GM12878 (cell line): ENCODE measurements around the gene MBOAT7. TPM values are rescaled to one million over a fixed set of nuclear protein-coding genes. Genes with fewer than 3 reads are reported as not detected.

ENCODE experiments used
- BCL11A ChIP-seq: IDR thresholded peaks from 2 replicates; pipeline ENCODE4 v1.6.1; 2011; ENCODE audit warnings: low read depth, low read length
- BHLHE40 ChIP-seq, 2 experiments: fragments of 450-650 bp in 1 of 2; IDR thresholded peaks; 2 replicates each; pipeline ENCODE4 v1.6.1; 2011 to 2017; ENCODE audit warnings: low read depth in 2 of 2, borderline replicate concordance in 1 of 2, improper control_type of control experiment in 1 of 2, low read length in 1 of 2, mild to moderate bottlenecking in 1 of 2
- CREM ChIP-seq: IDR thresholded peaks from 2 replicates; pipeline ENCODE4 v1.6.1; 2014; ENCODE audit warnings: antibody characterized with exemption, low read depth
- EGR1 ChIP-seq, 2 experiments: IDR thresholded peaks; 1 replicate in 1 of 2; 2 replicates in 1 of 2; pipeline ENCODE4 v1.6.1; 2011 to 2012; ENCODE audit warnings: low read depth in 2 of 2, low read length in 2 of 2, borderline replicate concordance in 1 of 2, mild to moderate bottlenecking in 1 of 2, moderate library complexity in 1 of 2
- FOS ChIP-seq: IDR thresholded peaks from 3 replicates; pipeline ENCODE4 v1.6.1; 2011; ENCODE audit warnings: borderline replicate concordance; ENCODE audit not compliant: insufficient read length; ENCODE audit errors: extremely low read depth
- FOXK2 ChIP-seq: fragments of 450-650 bp; IDR thresholded peaks from 2 replicates; pipeline ENCODE4 v1.6.1; 2017; ENCODE audit warnings: mild to moderate bottlenecking, moderate library complexity
- GATAD2B ChIP-seq: fragments of 450-650 bp; conservative IDR thresholded peaks from 2 replicates; pipeline ENCODE4 v1.6.1; 2017; ENCODE audit warnings: low read depth, mild to moderate bottlenecking, moderate library complexity
- SIN3A ChIP-seq: IDR thresholded peaks from 2 replicates; pipeline ENCODE4 v1.6.1; 2012; ENCODE audit warnings: low read depth, low read length, improper control_type of control experiment
- SMARCA5 ChIP-seq: fragments of 450-650 bp; IDR thresholded peaks from 2 replicates; pipeline ENCODE4 v1.6.1; 2017; ENCODE audit warnings: mild to moderate bottlenecking
- SMC3 ChIP-seq: IDR thresholded peaks from 2 replicates; pipeline ENCODE4 v1.6.1; 2011; ENCODE audit warnings: low read length, improper control_type of control experiment, borderline replicate concordance
- polyA plus RNA-seq, 11 experiments: library from polyadenylated mRNA; depleted of rRNA in 4 of 11; unstranded in 6 of 11; stranded (reverse) in 5 of 11; fragments of >200 nt; fragmentation: Nextera tagmentation in 4 of 11; fragmentation: Illumina TruSeq in 1 of 11; extraction: Ambion mirVana in 4 of 11; extraction: Trizol in 1 of 11; gene quantifications; 1 replicate in 1 of 11; 2 replicates in 10 of 11; pipeline versions ENCODE4 v1.2.1 to v1.2.3, GENCODE V29; 2011 to 2016; ENCODE audit warnings: inconsistent platforms in 2 of 11, missing spikeins in 2 of 11, low read depth in 1 of 11
- total RNA-seq, 4 experiments: library from RNA; depleted of rRNA in 3 of 4; stranded (reverse); fragments of >200 nt in 3 of 4; fragmentation: Illumina TruSeq in 1 of 4; extraction: Trizol in 1 of 4; gene quantifications; 2 replicates each; pipeline versions ENCODE4 v1.2.1 to v1.2.3, GENCODE V29; 2013 to 2021
- TF ChIP-seq, protein P1 (sequence below): fragments of 450-650 bp; IDR thresholded peaks from 2 replicates; pipeline ENCODE4 v1.6.1; 2017; ENCODE audit warnings: mild to moderate bottlenecking, moderate library complexity
- TF ChIP-seq, protein P2 (sequence below): IDR thresholded peaks from 2 replicates; pipeline ENCODE4 v1.6.1; 2011; ENCODE audit warnings: borderline replicate concordance, low read depth, mild to moderate bottlenecking, moderate library complexity, mixed read lengths, low read length; ENCODE audit not compliant: insufficient read depth; ENCODE audit errors: extremely low read length

MBOAT7 gene
- total and polyA plus RNA-seq, 10 of the 15 experiments (the other 5 are each of a cell fraction or from before 2014, with no cell fraction given) = 0.69 to 44.5 (median 21.7) TPM

DNA sequence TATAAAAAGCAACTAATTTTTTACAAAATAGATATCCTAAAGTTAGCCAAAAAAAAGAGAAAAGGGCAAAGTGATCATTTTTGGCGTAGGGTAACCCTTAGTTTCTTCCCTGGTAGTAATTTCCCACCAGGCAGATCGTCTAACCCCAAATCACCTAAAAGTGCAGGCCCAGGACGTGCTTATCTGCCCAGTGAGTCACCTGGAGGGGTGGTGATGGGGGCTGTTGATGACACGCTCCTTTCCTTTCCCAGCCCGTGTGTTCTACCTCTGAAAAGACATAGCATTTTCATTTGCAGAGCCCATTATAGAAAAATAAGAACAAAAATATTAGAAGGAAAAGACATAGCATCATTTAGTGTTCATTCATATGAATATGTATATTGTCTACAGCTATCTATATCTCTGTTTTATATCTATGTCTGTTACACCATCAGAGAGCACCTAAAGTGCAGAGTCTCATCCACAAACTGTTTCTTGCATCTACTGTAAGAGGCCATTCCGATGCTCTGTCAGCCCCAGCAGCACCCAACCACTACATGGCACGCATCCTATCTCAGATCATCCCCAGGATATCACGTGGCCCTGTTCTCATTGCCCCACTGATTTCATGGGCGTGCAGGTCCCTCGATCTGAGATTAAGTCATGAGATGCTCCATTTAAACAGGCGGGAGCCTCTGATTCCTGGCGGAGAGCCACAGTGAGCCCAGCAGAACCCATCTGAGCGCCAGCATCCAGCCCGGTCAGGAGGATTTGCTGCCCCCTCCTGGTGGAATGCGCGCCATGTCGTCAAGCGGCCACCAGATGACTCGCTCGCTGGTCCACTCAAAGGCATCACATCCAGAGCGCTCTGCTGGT is 41.9 kb upstream of the MBOAT7 start (continued):
- TF ChIP-seq, protein P1, sequence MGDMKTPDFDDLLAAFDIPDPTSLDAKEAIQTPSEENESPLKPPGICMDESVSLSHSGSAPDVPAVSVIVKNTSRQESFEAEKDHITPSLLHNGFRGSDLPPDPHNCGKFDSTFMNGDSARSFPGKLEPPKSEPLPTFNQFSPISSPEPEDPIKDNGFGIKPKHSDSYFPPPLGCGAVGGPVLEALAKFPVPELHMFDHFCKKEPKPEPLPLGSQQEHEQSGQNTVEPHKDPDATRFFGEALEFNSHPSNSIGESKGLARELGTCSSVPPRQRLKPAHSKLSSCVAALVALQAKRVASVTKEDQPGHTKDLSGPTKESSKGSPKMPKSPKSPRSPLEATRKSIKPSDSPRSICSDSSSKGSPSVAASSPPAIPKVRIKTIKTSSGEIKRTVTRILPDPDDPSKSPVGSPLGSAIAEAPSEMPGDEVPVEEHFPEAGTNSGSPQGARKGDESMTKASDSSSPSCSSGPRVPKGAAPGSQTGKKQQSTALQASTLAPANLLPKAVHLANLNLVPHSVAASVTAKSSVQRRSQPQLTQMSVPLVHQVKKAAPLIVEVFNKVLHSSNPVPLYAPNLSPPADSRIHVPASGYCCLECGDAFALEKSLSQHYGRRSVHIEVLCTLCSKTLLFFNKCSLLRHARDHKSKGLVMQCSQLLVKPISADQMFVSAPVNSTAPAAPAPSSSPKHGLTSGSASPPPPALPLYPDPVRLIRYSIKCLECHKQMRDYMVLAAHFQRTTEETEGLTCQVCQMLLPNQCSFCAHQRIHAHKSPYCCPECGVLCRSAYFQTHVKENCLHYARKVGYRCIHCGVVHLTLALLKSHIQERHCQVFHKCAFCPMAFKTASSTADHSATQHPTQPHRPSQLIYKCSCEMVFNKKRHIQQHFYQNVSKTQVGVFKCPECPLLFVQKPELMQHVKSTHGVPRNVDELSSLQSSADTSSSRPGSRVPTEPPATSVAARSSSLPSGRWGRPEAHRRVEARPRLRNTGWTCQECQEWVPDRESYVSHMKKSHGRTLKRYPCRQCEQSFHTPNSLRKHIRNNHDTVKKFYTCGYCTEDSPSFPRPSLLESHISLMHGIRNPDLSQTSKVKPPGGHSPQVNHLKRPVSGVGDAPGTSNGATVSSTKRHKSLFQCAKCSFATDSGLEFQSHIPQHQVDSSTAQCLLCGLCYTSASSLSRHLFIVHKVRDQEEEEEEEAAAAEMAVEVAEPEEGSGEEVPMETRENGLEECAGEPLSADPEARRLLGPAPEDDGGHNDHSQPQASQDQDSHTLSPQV = 0 out of 2 replicates have a peak, but pooled peaks have one; percentile 47
- TF ChIP-seq SMC3 (peak; percentile 94), FOXK2 (no peak), BHLHE40 (IDR thresholded peaks at IDR 0.05; ENCODE audit: borderline replicate concordance in 1 of 2, low read depth in 2 of 2, low read length in 1 of 2) (no peak), FOS (no peak), SIN3A (no peak), EGR1 (IDR thresholded peaks at IDR 0.05; ENCODE audit: borderline replicate concordance in 1 of 2, low read depth in 2 of 2, low read length in 2 of 2) (peak in 1 of 2 experiments; percentile 1; a peak in 1 of 3 replicates), SMARCA5 (peak; percentile 78; the same call in 1 of the 2 replicates), GATAD2B (0 out of 2 replicates have a peak, but pooled peaks have one; percentile 38), BCL11A (no peak), CREM (peak; percentile 57; the same call in 1 of the 2 replicates)
- TF ChIP-seq, protein P2, sequence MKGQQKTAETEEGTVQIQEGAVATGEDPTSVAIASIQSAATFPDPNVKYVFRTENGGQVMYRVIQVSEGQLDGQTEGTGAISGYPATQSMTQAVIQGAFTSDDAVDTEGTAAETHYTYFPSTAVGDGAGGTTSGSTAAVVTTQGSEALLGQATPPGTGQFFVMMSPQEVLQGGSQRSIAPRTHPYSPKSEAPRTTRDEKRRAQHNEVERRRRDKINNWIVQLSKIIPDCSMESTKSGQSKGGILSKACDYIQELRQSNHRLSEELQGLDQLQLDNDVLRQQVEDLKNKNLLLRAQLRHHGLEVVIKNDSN = peak; percentile 24
